OCI-LY1 (cell line): ENCODE measurements around the gene AFAP1L2.

ENCODE experiments used
- H2AFZ ChIP-seq: fragments of 200-600 bp; sonication (generic), shearing (Covaris generic); 2 replicates; pipeline ENCODE4 v1.6.0; 2014; ENCODE audit warnings: antibody characterized with exemption, mild to moderate bottlenecking, low read length
- H3F3A ChIP-seq: fragments of 200-600 bp; sonication (generic), shearing (Covaris generic); 2 replicates; pipeline ENCODE4 v1.6.0; 2014; ENCODE audit warnings: mild to moderate bottlenecking, antibody characterized with exemption, low read length, moderate library complexity; ENCODE audit not compliant: insufficient read depth
- H3K27ac ChIP-seq: fragments of 200-600 bp; sonication (generic); 2 replicates; pipeline ENCODE4 v1.5.1; 2014; ENCODE audit warnings: low read length, mixed run types, mild to moderate bottlenecking, low read depth; ENCODE audit not compliant: poor library complexity, severe bottlenecking
- H3K27me3 ChIP-seq: fragments of 200-600 bp; sonication (generic); 2 replicates; pipeline ENCODE4 v1.6.0; 2014; ENCODE audit warnings: antibody characterized with exemption, mild to moderate bottlenecking, low read length, moderate library complexity; ENCODE audit not compliant: insufficient read depth
- H3K36me3 ChIP-seq: fragments of 200-600 bp; sonication (generic); 2 replicates; pipeline ENCODE4 v1.6.1; 2014; ENCODE audit warnings: mild to moderate bottlenecking, antibody characterized with exemption, low read length, moderate library complexity, mixed read lengths; ENCODE audit not compliant: insufficient read depth
- H3K4me1 ChIP-seq: fragments of 200-600 bp; sonication (generic); 2 replicates; pipeline ENCODE4 v1.5.1; 2014; ENCODE audit warnings: mild to moderate bottlenecking, low read length, moderate library complexity; ENCODE audit not compliant: insufficient read depth, severe bottlenecking
- H3K4me2 ChIP-seq: fragments of 200-600 bp; sonication (generic), shearing (Covaris generic); 2 replicates; pipeline ENCODE4 v1.6.1; 2014; ENCODE audit warnings: low read length
- H3K4me3 ChIP-seq: fragments of 200-600 bp; sonication (generic); 2 replicates; pipeline ENCODE4 v1.5.1; 2014; ENCODE audit warnings: low read length, low read depth, mild to moderate bottlenecking, mixed read lengths; ENCODE audit not compliant: poor library complexity, severe bottlenecking
- H3K79me2 ChIP-seq: fragments of 200-600 bp; shearing (Covaris generic); 2 replicates; pipeline ENCODE4 v1.6.1; 2016; ENCODE audit warnings: mixed run types, low read length, mixed read lengths; ENCODE audit not compliant: insufficient read depth
- H3K9ac ChIP-seq: fragments of 200-600 bp; sonication (generic), shearing (Covaris generic); 2 replicates; pipeline ENCODE4 v1.6.1; 2014; ENCODE audit warnings: mild to moderate bottlenecking, low read length, mixed read lengths
- H3K9me2 ChIP-seq: fragments of 200-600 bp; sonication (generic), shearing (Covaris generic); 2 replicates; pipeline ENCODE4 v1.6.1; 2014; ENCODE audit warnings: low read depth, mild to moderate bottlenecking, low read length, mixed read lengths
- H3K9me3 ChIP-seq: fragments of 200-600 bp; shearing (Covaris generic); 2 replicates; pipeline ENCODE4 v1.6.1; 2014; ENCODE audit warnings: low read length, mixed read lengths
- H4K20me1 ChIP-seq: fragments of 200-600 bp; sonication (generic), shearing (Covaris generic); 2 replicates; pipeline ENCODE4 v1.6.0; 2016; ENCODE audit warnings: mild to moderate bottlenecking, low read length; ENCODE audit not compliant: insufficient read depth
- CTCF ChIP-seq: fragments of 200-600 bp; sonication (generic), shearing (Covaris generic); IDR thresholded peaks from 2 replicates; pipeline ENCODE4 v1.5.1; 2017; ENCODE audit warnings: mild to moderate bottlenecking, antibody characterized with exemption, low read length, moderate library complexity, mixed read lengths
- EZH2 ChIP-seq: fragments of 200-600 bp; sonication (generic), shearing (Covaris generic); IDR thresholded peaks from 2 replicates; pipeline ENCODE4 v1.8.0; 2017; ENCODE audit warnings: borderline replicate concordance, mixed run types, mild to moderate bottlenecking, antibody characterized with exemption, low read length, moderate library complexity, mixed read lengths

Gene AFAP1L2

GRCh38 chr10:114307731-114308130 is 96.6 kb downstream of the AFAP1L2 start:
- Histone ChIP-seq H3K4me3 (no peak overlapping the region), H3K79me2 (no peaks in the 10 kb centered on the region), H3K9ac (no peak overlapping the region), H2AFZ (no peak overlapping the region), H3K36me3 (no peaks in the 10 kb centered on the region), H3K4me2 (no peak overlapping the region), H3K27me3 (no peaks in the 10 kb centered on the region), H3K27ac (no peak overlapping the region), H4K20me1 (no peaks in the 10 kb centered on the region), H3K9me2 (no peaks in the 10 kb centered on the region), H3K4me1 (peaks cover 7% of the 10 kb centered on the region), H3K9me3 (no peaks in the 10 kb centered on the region), H3F3A (no peaks in the 10 kb centered on the region)
- TF ChIP-seq CTCF (no peak), EZH2 (no peak)

- Histone ChIP-seq H3K79me2 (no peaks in the 10 kb centered on the region), H3K27ac (no peak overlapping the region), H4K20me1 (no peaks in the 10 kb centered on the region), H3F3A (no peaks in the 10 kb centered on the region), H3K9me3 (no peaks in the 10 kb centered on the region), H3K9me2 (no peaks in the 10 kb centered on the region), H3K27me3 (no peaks in the 10 kb centered on the region), H3K4me3 (no peak overlapping the region), H3K9ac (no peak overlapping the region), H3K36me3 (no peaks in the 10 kb centered on the region), H3K4me2 (no peak overlapping the region), H2AFZ (no peak overlapping the region), H3K4me1 (peaks cover 7% of the 10 kb centered on the region)
- no peak for TF ChIP-seq EZH2
- TF ChIP-seq CTCF = no peak
Measured at GRCh38 chr10:114306116-114306973, 98.0 kb downstream of the AFAP1L2 start.

GRCh38 chr10:114305521-114305925 is 98.8 kb downstream of the AFAP1L2 start:
- no peaks in the 10 kb centered on the region for H3K9me3 ChIP-seq
- H3K27ac ChIP-seq = no peak overlapping the region
- no peak overlapping the region for H2AFZ ChIP-seq
- H3K9ac ChIP-seq = no peak overlapping the region
- TF ChIP-seq CTCF = no peak
- TF ChIP-seq EZH2 = no peak
- H3K79me2 ChIP-seq = no peaks in the 10 kb centered on the region
- peaks cover 7% of the 10 kb centered on the region for H3K4me1 ChIP-seq
- no peak overlapping the region for H3K4me3 ChIP-seq
- 0 out of 2 replicates have a peak overlapping the region, but pooled peaks have one; percentile 90 for H3K4me2 ChIP-seq
- no peaks in the 10 kb centered on the region for H4K20me1 ChIP-seq
- H3K36me3 ChIP-seq = no peaks in the 10 kb centered on the region
- no peaks in the 10 kb centered on the region for H3F3A ChIP-seq
- no peaks in the 10 kb centered on the region for H3K27me3 ChIP-seq
- H3K9me2 ChIP-seq = no peaks in the 10 kb centered on the region
